Heart left ventricle (tissue), 16 donors: Measurements from ENCODE around the gene TOP3B. TPM values are rescaled to one million over a fixed set of nuclear protein-coding genes. Genes with fewer than 3 reads are reported as not detected.

Source experiments
- ATAC-seq, 4 donors: fragments of 200-7000 bp; cut with Tn5 transposase; one replicate each; pipeline ENCODE4 v1.9.1; 2020 to 2022; ENCODE audit warnings: moderate library complexity in 4 of 4, mild to moderate bottlenecking in 3 of 4, moderate number of reproducible peaks in 1 of 4
- DNase-seq, 5 donors: peaks; one replicate each; pipeline ENCODE4 v3.0.0-alpha.2; 2020
- H3K27ac ChIP-seq, 12 donors: fragments of 200-600 bp; sonication (generic) in 4 of 12; one replicate each; pipeline versions ENCODE4 v1.5.0 to v1.8.0; 2016 to 2022; ENCODE audit warnings: mild to moderate bottlenecking in 2 of 12
- H3K27me3 ChIP-seq, 9 donors: fragments of 200-600 bp; sonication (generic) in 2 of 9; one replicate each; pipeline versions ENCODE4 v1.5.1 to v1.8.0; 2016 to 2022; ENCODE audit warnings: mild to moderate bottlenecking in 3 of 9
- H3K36me3 ChIP-seq, 9 donors: fragments of 200-600 bp; sonication (generic) in 2 of 9; one replicate each; pipeline versions ENCODE4 v1.5.0 to v1.8.0; 2018 to 2022; ENCODE audit warnings: mild to moderate bottlenecking in 2 of 9
- H3K4me1 ChIP-seq, 12 donors: fragments of 200-600 bp; sonication (generic) in 4 of 12; one replicate each; pipeline versions ENCODE4 v1.5.0 to v1.8.0; 2016 to 2022; ENCODE audit warnings: mild to moderate bottlenecking in 3 of 12
- H3K4me3 ChIP-seq, 12 donors: fragments of 200-600 bp; sonication (generic) in 4 of 12; one replicate each; pipeline versions ENCODE4 v1.5.0 to v1.8.0; 2017 to 2022; ENCODE audit warnings: mild to moderate bottlenecking in 9 of 12, moderate library complexity in 4 of 12
- H3K9me3 ChIP-seq, 12 donors: fragments of 200-600 bp; sonication (generic) in 4 of 12; one replicate each; pipeline versions ENCODE4 v1.5.0 to v1.8.0; 2016 to 2022; ENCODE audit warnings: mild to moderate bottlenecking in 1 of 12
- CTCF ChIP-seq, 12 donors: fragments of 200-600 bp; sonication (generic) in 4 of 12; IDR thresholded peaks; one replicate each; pipeline versions ENCODE4 v1.5.0 to v1.8.0; 2018 to 2022; ENCODE audit warnings: antibody characterized with exemption in 12 of 12, mild to moderate bottlenecking in 5 of 12
- POLR2A ChIP-seq, 2 donors: fragments of 450-650 bp; IDR thresholded peaks; one replicate each; pipeline ENCODE4 v1.6.1; 2017; ENCODE audit warnings: antibody characterized with exemption in 2 of 2, mild to moderate bottlenecking in 2 of 2, moderate library complexity in 2 of 2
- WGBS, 4 donors: extraction: QIAGEN DNeasy Blood & Tissue Kit in 2 of 4; methylation state at CpG; one replicate each; pipeline versions ENCODE4 v1.1.5 to v1.1.7; 2013 to 2018; 5-methylcytosine and 5-hydroxymethylcytosine counted together
- intact Hi-C, 10 donors: fragments of 100-400 bp; cut with DNase I; formaldehyde crosslinking; loops; one replicate each; pipeline versions ENCODE4 v1.11.1 to v1.14.2; 2022
- polyA plus RNA-seq, 2 donors: library from polyadenylated mRNA; stranded (reverse); fragments of 200-250 nt; gene quantifications; one replicate each; pipeline ENCODE4 v1.2.3, GENCODE V29; 2013
- total RNA-seq, 9 donors: library from RNA; depleted of rRNA in 2 of 9; stranded (reverse); fragments of >200 nt in 2 of 9; fragmentation: NEBNext Ultra II Directional in 3 of 9; extraction: Animal tissue kit (Norgen Biotek cat#: 25700) in 3 of 9; gene quantifications; one replicate each; pipeline versions ENCODE4 v1.1.0 to v1.2.4, GENCODE V29; 2016 to 2023
- donor health status: ischemic (EF 13 %, LVEDD 7.1; RV severe dilation, severe dysfunction).
- donor health status: healthy with polysubstance abuse.
- donor health status: DM: no; HTN: yes; CAD: no.
- donor health status: DM: no; HTN: no; CAD: no.
- donor health status: ischemic (EF 25% LVEDD 6.9; RV normal size, moderate dysfunction).
- donor health status: ischemic (EF 25% LVEDD 5.7; RV mildly dilated, moderate dysfunction).
- donor health status: healthy.
- donor health status: DM: yes; HTN: yes; CAD: no.
- donor health status: ischemic (EF 35%, LVEDD 5.7; RV mildly dilated, moderate dysfunction).
- donor health status: nonischemic (EF 11% LVEDD 7.7; RV severe dilation, severe dysfunction).
- donor health status: DM: yes; HTN: yes; CAD: no.
- donor health status: PGD.
- donor health status: ischemic (EF 29% LVEDD 5.4; RV normal size, mild dysfunction).
- donor health status: nonischemic (EF 23%, LVEDD 6.1; RV moderate dilation, normal function).

The TOP3B gene
- total and polyA plus RNA-seq, 11 donors: 9.5 to 12.9 (median 11.1) TPM

- DNase-seq (no peak), ATAC-seq (no peak)
- Histone ChIP-seq H3K27ac (no peak overlapping the region), H3K36me3 (no peaks in the 10 kb centered on the region), H3K27me3 (no peaks in the 10 kb centered on the region), H3K4me3 (no peak overlapping the region), H3K4me1 (no peaks in the 10 kb centered on the region), H3K9me3 (no peaks in the 10 kb centered on the region)
- no peak for TF ChIP-seq CTCF (IDR thresholded peaks at IDR 0.05)
- no peak for TF ChIP-seq POLR2A (IDR thresholded peaks at IDR 0.05)
- intact Hi-C loops: loop anchor here in 1 of 10 donors (10.0 kb wide), 1 partner anchor 175 kb away; the partner anchor contains the start of gene YPEL1
- 95 to 98% (median 95%) methylated on average over 2 of the region's 2 CpGs for WGBS, 4 donors
Observed at GRCh38 chr22:21909871-21910270, 72.7 kb downstream of the TOP3B start.

GRCh38 chr22:21907638-21908522 lies 74.7 kb downstream of the TOP3B start:
- H3K27me3 ChIP-seq: no peaks in the 10 kb centered on the region
- H3K4me3 ChIP-seq: no peak overlapping the region
- peaks cover 0 to 4% (median 0%) of the 10 kb centered on the region in 9 donors for H3K36me3 ChIP-seq
- H3K27ac ChIP-seq: no peak overlapping the region
- ATAC-seq (no peak), DNase-seq (no peak)
- WGBS, 4 donors: 92 to 96% (median 95%) methylated on average over 7 of the region's 7 CpGs
- no peak for TF ChIP-seq POLR2A (IDR thresholded peaks at IDR 0.05)
- no peak for TF ChIP-seq CTCF (IDR thresholded peaks at IDR 0.05)
- H3K9me3 ChIP-seq: no peaks in the 10 kb centered on the region
- H3K4me1 ChIP-seq: no peaks in the 10 kb centered on the region
- intact Hi-C loops: loop anchor here in 1 of 10 donors (10.0 kb wide), 1 partner anchor 173 kb away; the partner anchor contains the start of gene YPEL1

Other genes with a start within 250 kb of the TOP3B start
- gene YPEL1, start 247.0 kb downstream of the TOP3B start, total RNA-seq: 10 to 100 TPM in 1 of 9 donors, 1 to 10 TPM in 8; 6.3 to 10.0 (median 7.5) TPM
- 1 to 10 TPM; 2.5 to 2.8 TPM for gene YPEL1, start 247.0 kb downstream of the TOP3B start, polyA plus RNA-seq
- gene MAPK1, start 115.1 kb downstream of the TOP3B start, total RNA-seq: 100 to 1,000 TPM in 6 of 9 donors, 10 to 100 TPM in 3; 30.1 to 140 (median 106) TPM
- 10 to 100 TPM in 1 of 2 donors, 1 to 10 TPM in 1; 8.0 to 31.8 TPM for gene MAPK1, start 115.1 kb downstream of the TOP3B start, polyA plus RNA-seq
- 10 to 100 TPM; 13.9 to 51.1 (median 21.1) TPM for gene PPM1F, start 29.9 kb downstream of the TOP3B start, total RNA-seq
- gene PPM1F, start 29.9 kb downstream of the TOP3B start, polyA plus RNA-seq: 10 to 100 TPM; 12.1 to 19.3 TPM